Endothelial cell of umbilical vein (primary cell): ENCODE data around the gene FAM32A.

Experiments used
- EZH2 ChIP-seq: IDR thresholded peaks from 2 replicates; pipeline ENCODE4 v1.6.1; 2012; ENCODE audit warnings: borderline replicate concordance, low read depth, mild to moderate bottlenecking, moderate library complexity, low read length, inconsistent platforms; ENCODE audit not compliant: severe bottlenecking
- FOS ChIP-seq: IDR thresholded peaks from 2 replicates; pipeline ENCODE4 v1.6.1; 2011; ENCODE audit warnings: mild to moderate bottlenecking, low read length, moderate library complexity, borderline replicate concordance; ENCODE audit not compliant: insufficient read depth
- GATA2 ChIP-seq: IDR thresholded peaks from 2 replicates; pipeline ENCODE4 v1.7.0; 2011; ENCODE audit warnings: low read depth, mild to moderate bottlenecking, moderate library complexity, mixed read lengths, low read length; ENCODE audit not compliant: insufficient read length, insufficient read depth
- JUN ChIP-seq: IDR thresholded peaks from 2 replicates; pipeline ENCODE4 v1.6.1; 2011; ENCODE audit warnings: borderline replicate concordance, low read depth; ENCODE audit not compliant: insufficient read length, insufficient read depth
- MAX ChIP-seq: IDR thresholded peaks from 2 replicates; pipeline ENCODE4 v1.6.1; 2011; ENCODE audit not compliant: insufficient read depth, insufficient read length
- MYC ChIP-seq: IDR thresholded peaks from one replicate; pipeline ENCODE4 v1.6.1; 2011; ENCODE audit warnings: mild to moderate bottlenecking, low read depth, low read length
- POLR2A ChIP-seq: IDR thresholded peaks from 2 replicates; pipeline ENCODE4 v1.6.1; 2012; ENCODE audit warnings: low read depth, mild to moderate bottlenecking, control low read depth, low read length
- POLR2AphosphoS5 ChIP-seq: IDR thresholded peaks from 2 replicates; pipeline ENCODE4 v1.6.1; 2012; ENCODE audit warnings: low read depth, mild to moderate bottlenecking, control low read depth, low read length, moderate library complexity; ENCODE audit not compliant: insufficient read depth
- TF ChIP-seq, protein P1 (sequence below), 2 donors: IDR thresholded peaks; 1 replicate in 1 of 2; 2 replicates in 1 of 2; pipeline ENCODE4 v1.5.1; 2011; ENCODE audit warnings: low read length in 2 of 2, mild to moderate bottlenecking in 2 of 2, moderate library complexity in 2 of 2, control low read depth in 1 of 2, inconsistent platforms in 1 of 2, low read depth in 1 of 2; ENCODE audit not compliant: insufficient read depth in 1 of 2; ENCODE audit errors: extremely low read depth in 1 of 2

- TF ChIP-seq JUN, result no peak
- TF ChIP-seq, protein P1, sequence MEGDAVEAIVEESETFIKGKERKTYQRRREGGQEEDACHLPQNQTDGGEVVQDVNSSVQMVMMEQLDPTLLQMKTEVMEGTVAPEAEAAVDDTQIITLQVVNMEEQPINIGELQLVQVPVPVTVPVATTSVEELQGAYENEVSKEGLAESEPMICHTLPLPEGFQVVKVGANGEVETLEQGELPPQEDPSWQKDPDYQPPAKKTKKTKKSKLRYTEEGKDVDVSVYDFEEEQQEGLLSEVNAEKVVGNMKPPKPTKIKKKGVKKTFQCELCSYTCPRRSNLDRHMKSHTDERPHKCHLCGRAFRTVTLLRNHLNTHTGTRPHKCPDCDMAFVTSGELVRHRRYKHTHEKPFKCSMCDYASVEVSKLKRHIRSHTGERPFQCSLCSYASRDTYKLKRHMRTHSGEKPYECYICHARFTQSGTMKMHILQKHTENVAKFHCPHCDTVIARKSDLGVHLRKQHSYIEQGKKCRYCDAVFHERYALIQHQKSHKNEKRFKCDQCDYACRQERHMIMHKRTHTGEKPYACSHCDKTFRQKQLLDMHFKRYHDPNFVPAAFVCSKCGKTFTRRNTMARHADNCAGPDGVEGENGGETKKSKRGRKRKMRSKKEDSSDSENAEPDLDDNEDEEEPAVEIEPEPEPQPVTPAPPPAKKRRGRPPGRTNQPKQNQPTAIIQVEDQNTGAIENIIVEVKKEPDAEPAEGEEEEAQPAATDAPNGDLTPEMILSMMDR (IDR thresholded peaks at IDR 0.05; ENCODE audit: extremely low read depth in 1 of 2, insufficient read depth in 1 of 2, low read depth in 1 of 2, low read length in 2 of 2), result no peak
- no peak for TF ChIP-seq FOS
- no peak for TF ChIP-seq POLR2AphosphoS5
- no peak for TF ChIP-seq POLR2A
- TF ChIP-seq EZH2, result no peak
- no peak for TF ChIP-seq MYC
- no peak for TF ChIP-seq MAX
- TF ChIP-seq GATA2, result no peak
Observed at GRCh38 chr19:16157601-16158000, 27.6 kb upstream of the FAM32A start.
